ENCODE measurements around the gene PRR7.

The PRR7 gene

GRCh38 chr5:177438468-177438867, 8.1 kb upstream of the PRR7 start:
- DNase-seq, result no peak

DNA sequence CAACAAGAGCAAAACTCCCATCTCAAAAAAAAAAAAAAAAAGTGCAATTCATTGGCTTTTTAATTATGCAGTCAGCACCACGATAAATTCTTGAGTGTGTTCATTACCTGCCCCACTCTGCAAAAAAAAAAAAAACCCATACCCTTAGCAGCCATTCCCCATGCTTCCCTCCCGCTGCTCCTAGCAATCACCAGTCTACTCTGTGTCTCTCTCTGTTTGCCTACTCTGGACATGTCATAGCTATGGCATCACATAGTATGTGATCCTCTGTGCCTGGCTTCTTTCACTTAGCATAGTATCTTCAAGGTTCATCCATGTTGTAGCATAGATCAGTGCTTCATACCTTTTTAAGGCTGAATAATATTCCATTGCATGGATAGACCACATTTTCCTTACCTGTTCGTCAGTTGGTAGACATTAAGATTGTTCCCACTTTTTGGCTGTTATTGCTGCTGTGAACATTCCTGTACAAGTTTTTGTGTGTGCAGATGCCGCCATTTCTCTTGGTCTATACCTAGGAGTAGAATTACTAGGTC, 7.0 kb upstream of the PRR7 start:
- DNase-seq, result no peak

GRCh38 chr5:177440211-177440989, 6.2 kb upstream of the PRR7 start:
- DNase-seq, result no peak

DNA sequence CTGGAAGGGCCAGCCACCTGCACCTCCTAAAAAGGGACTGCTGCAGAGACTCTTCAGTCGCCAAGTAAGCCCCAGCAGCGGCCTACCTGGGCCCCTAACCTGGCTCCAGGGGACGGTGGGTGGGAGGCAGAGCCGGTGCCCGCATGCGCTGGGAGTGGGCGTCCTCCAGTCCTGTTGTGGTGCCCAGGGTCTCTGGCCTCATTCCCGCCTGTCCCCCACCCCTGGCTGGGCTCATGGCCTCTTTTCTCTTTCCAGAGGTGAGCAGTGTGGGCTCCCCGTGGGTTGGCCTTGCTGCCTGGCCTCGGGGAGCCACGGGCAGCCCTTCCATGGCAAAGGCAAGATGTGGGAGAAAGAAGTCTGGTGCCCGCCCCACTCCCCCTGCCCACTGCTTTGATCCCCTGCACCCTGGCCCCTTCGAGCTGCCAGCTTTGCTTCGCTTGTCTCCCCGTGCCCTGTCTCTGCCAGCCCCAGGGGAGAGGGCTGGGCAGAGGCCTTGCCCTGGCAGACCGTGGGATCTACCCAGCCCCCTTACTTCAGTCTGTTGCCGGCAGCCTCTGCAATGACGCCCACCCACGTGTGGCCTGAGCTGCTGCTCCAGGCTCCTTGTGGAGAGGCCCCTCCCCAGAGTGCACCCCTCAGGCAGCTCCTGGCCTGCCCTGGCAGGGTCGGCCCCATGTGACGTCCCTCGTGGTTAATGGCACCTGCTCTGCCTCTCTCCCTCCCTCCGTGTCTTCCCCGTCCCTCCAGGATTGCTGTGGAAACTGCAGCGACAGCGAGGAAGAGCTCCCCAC, 5.4 kb upstream of the PRR7 start:
- no peak for DNase-seq

GRCh38 chr5:177442066-177442826, 4.4 kb upstream of the PRR7 start:
- DNase-seq, result no peak

GRCh38 chr5:177443144-177443983, 3.2 kb upstream of the PRR7 start:
- no peak for DNase-seq

GRCh38 chr5:177444106-177445051, 2.2 kb upstream of the PRR7 start:
- DNase-seq, result no peak

DNA sequence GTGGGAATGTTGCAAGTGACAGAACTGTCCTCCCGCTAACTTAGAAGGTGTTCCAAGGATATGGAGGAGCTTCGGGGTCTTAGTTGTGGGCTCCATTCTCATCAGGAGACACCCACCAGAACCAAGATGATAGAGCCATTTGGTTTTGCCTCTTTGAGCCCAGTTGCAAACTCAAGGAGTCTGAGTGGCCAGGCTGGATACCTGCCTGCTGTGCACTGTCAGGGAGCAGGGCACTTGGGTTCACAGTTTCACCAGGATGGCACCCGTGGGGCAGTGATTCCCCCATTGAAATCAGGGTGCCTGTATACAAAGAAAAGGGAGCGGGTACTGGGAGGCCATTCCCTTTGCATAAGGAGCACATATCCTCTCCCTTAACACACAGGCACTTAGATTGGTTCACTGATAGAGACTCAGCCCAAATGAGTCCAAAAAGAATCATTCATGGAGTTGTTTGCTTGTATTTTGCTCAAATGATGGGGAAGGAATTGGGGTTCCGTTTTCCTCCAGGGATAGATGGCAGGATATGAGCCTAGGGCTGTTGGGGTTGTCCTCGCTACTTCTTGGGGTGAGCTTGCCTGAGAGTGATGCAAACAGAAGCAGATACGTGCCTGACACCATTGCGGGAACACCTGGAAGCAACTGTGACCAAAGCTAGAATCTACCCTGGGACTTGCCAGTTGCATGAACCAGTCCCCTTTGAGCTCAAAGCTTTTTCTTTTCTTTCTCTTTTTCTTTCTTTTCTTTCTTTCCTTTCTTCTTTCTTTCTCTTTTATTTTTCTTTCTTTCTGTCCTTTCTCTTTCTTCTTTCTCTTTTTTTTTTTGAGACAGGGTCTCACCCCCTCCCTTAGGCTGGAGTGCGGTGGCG, 1.3 kb upstream of the PRR7 start:
- DNase-seq, result no peak

DNA sequence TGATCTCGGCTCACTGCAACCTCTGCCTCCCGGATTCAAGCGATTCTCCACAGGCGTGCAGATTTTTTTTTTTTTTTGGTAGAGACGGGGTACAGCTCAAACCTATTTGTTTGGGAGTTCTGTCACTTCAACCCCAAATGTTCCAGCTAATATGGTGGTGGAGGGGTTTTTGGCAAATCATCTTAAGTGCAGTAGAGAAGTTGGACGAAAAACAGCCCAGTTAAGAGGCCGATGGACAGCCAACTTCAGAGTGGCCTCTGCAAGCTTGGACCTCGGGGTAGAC, 756 bp upstream of the PRR7 start:
- DNase-seq, result no peak

GRCh38 chr5:177447066-177447610, 524 bp downstream of the PRR7 start:
- no peak for DNase-seq

DNA sequence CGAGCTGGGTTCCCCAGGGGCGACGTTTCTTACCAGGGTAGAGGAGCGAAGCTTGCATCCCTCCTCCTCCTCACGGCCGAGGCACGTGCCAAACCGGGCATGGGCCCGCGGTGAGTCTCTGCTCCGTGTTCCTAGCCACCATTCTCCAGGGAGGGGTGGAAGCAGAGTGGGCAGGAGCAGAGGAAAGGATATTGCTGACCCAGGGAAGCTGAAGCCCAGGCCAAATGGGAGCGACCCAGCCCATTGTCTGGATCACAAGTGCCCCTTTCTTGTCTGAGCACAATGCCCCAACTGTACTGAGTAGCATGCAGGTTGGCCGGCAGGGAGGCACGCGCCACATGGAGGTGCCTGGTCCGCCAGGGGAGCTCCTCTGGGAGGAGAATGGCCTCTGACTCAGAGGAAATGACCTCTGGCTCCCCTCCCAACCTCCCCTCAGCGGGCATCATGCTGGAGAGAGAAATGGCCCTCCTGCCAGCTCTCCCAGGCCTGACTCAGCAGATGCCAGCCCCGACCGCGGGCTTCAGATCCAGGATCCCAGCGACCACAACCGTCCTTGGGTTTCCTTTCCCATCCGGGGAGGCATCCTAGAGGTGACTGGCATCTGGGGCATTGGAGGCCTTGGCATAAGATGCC, 1.1 kb downstream of the PRR7 start:
- DNase-seq, result no peak

GRCh38 chr5:177448244-177448950, 1.8 kb downstream of the PRR7 start:
- no peak for DNase-seq

DNA sequence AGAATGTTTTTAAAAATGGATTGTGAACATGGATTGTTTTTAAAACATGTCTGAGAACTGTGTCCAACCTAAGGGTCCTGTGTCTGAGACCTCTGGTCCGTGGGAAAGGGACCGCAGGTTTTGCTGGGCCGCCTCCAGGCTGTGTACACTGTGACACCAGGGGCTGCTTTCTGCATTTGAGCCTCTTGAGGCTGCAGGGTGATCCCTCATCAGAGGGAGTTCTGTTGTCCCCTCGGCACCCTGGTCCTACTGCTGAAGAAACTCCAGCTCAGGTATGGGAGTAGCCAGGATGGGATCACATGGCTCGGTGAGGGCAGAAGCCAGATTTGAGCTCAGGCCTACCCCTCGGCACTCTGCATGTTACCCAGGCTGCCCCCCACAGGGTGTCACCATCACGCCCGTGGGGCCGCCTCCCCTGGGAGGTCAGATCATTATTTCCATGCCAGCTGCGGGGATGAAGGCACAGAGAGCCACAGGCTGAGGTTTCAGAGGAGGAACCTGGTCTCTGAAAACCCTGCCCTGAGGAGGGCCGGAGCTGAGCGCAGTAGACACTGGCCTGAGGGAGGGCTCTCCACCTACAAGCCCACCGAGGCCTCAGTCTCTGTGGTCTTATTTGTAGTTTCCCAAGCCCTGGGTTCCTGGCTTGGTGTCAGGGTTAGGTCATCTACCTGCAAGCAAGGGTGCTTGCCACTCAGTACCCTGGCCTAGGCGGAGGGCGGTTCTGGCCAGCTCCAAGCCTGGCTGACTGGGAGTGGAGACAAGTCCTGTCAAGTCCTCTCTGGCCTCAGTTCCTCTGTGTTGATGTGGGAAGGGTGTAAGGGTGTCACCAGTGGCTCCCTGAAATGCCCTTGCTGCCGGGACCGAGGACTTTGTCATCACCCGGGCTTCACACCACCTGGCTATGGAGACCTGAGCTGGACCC, 2.8 kb downstream of the PRR7 start:
- DNase-seq, result no peak

DNA sequence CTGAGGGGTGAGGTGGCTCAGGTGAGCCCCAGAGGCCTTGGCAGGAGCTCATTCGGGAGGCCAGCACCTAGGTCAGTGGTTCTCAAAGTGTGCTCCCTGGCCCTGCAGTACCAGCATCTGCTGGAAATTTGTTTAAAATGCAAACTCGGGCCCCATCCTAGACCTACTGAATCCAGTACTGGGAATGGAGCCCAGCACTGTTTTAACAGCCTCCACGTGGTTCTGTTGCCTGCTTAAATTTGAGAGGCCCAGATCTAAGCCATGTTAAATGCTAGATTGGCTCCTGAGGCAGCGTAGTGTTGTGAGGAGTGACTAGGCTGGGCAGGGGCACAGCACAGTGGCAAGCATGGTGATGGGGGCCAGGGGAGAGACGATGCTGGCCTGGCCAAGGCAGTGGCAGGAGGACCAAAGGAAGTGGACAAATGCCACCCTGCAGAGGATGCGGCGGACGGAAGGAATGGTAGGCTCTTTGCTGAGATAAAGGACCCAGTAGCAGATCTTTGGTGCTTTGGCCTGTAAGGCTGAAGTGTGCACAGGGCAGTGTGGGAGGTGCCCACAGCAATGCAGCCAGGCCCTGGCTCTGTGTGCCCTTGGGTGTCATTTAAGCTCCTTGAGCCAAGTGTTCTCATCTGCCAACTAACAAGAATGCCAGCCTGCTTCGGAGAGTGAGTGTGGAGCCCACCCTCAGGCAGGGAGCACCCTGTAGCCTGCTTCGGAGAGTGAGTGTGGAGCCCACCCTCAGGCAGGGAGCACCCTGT, 4.2 kb downstream of the PRR7 start:
- no peak for DNase-seq

DNA sequence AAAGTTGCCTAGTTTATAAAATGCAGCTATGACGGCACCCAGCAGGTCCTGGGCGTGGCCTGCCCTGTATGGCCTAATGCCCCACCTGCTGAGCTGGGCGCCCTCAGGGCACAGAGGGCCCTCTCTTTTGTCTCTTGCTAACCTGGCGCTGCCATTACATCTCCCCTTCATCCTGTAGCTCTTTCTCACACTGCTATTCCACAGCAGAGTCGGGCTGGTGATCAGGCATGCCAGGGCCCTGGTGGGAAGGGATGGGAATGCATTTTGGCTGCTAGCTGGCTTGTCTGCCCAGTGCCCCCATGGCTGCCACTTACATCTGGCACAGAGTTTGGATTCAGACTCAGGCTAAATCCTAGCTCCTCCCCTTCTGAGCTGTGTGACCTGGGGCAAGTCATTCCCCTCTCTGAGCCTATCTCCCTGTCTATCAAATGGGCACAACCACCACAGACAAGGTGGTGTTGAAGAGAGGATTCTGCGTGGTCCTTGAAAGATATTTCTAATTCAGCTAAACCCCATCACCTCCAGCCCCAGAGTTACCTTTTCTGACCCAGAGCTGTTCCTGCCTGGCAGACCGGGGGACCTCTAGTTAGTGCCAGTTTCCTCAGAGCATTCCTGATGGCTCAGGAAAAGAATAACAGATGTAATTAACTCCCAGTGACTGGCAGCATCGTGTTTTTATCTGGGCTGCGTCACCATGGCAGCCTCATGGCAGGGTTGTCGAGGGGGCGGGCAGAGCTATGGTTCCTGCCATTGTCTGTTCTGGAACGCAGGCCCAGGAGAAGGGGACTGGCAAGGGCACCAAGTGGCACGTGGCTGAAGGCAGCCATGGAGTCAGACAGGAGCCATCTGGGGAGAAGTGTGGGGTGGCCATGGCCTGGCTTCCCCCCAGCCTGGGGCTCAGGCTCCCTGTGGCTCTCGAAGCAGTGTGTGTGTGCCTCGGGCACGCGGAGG, 6.3 kb downstream of the PRR7 start:
- no peak for DNase-seq

Measured in NCI-H1436 treated with DMSO at 0.1 percent for 48 hours (cell line).